PC-9 (cell line): Measurements from ENCODE around the gene CYP2F1.
"Not testable (repeated sequence)": the region's sequence is repeated elsewhere in the genome, so short reads cannot be mapped to it uniquely, and the experiment has no call there.

ENCODE experiments used
- EZH2 ChIP-seq: fragments of 200-600 bp; sonication (generic); IDR thresholded peaks from 2 replicates; pipeline ENCODE4 v1.8.0; 2017; ENCODE audit warnings: antibody characterized with exemption, low read depth
- TF ChIP-seq, protein P1 (sequence below): fragments of 200-600 bp; sonication (generic); conservative IDR thresholded peaks from 2 replicates; pipeline ENCODE4 v1.6.1; 2017; ENCODE audit warnings: mixed run types, antibody characterized with exemption, mild to moderate bottlenecking, moderate library complexity

DNA sequence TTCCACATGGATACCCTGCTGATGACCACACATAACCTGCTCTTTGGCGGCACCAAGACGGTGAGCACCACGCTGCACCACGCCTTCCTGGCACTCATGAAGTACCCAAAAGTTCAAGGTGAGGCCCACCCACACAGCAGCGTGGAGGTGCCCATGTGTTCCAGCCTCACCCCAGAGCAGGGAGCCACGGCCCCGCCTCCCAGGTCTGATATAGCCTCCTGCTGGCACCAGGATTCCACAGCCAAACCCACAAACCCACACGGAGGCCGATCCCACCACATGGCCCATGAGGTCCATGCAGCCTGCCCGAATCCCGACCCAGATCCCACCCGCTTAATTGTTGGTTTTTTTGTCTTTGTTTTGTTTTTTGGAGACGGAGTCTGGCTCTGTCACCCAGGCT, 8.6 kb downstream of the CYP2F1 start:
- TF ChIP-seq, protein P1, sequence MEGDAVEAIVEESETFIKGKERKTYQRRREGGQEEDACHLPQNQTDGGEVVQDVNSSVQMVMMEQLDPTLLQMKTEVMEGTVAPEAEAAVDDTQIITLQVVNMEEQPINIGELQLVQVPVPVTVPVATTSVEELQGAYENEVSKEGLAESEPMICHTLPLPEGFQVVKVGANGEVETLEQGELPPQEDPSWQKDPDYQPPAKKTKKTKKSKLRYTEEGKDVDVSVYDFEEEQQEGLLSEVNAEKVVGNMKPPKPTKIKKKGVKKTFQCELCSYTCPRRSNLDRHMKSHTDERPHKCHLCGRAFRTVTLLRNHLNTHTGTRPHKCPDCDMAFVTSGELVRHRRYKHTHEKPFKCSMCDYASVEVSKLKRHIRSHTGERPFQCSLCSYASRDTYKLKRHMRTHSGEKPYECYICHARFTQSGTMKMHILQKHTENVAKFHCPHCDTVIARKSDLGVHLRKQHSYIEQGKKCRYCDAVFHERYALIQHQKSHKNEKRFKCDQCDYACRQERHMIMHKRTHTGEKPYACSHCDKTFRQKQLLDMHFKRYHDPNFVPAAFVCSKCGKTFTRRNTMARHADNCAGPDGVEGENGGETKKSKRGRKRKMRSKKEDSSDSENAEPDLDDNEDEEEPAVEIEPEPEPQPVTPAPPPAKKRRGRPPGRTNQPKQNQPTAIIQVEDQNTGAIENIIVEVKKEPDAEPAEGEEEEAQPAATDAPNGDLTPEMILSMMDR = not testable (repeated sequence)
- TF ChIP-seq EZH2 = not testable (repeated sequence)
